K562 (cell line): Measurements from ENCODE around the gene ANKRD34A. TPM values are rescaled to one million over a fixed set of nuclear protein-coding genes. Genes with fewer than 3 reads are reported as not detected.
A peak's percentile ranks its signal among the peaks of the same experiment; 100 is the strongest.

ENCODE experiments used
- EP400 ChIP-seq: fragments of 450-650 bp; IDR thresholded peaks from 2 replicates; pipeline ENCODE4 v1.6.1; 2017; ENCODE audit warnings: antibody characterized with exemption, mild to moderate bottlenecking, moderate library complexity
- ESRRA ChIP-seq: fragments of 450-650 bp; IDR thresholded peaks from 2 replicates; pipeline ENCODE4 v1.6.1; 2014; ENCODE audit warnings: low read depth, mild to moderate bottlenecking, moderate library complexity, borderline replicate concordance
- GATAD2B ChIP-seq: fragments of 450-650 bp; IDR thresholded peaks from 2 replicates; pipeline ENCODE4 v1.6.1; 2017; ENCODE audit warnings: mild to moderate bottlenecking, borderline replicate concordance
- HDAC1 ChIP-seq, 2 experiments: fragments of 450-650 bp; IDR thresholded peaks; 2 replicates each; pipeline ENCODE4 v1.6.1; 2016 to 2017; ENCODE audit warnings: inconsistent platforms in 1 of 2, mild to moderate bottlenecking in 1 of 2, moderate library complexity in 1 of 2
- MBD1 ChIP-seq: fragments of 250-450 bp; sonication (Bioruptor Pico); IDR thresholded peaks from 2 replicates; pipeline ENCODE4 v1.8.0; 2022; ENCODE audit warnings: inconsistent platforms
- PCBP1 ChIP-seq: fragments of 200-400 bp; formaldehyde crosslinking; IDR thresholded peaks from 2 replicates; pipeline ENCODE4 v1.6.1; 2018; ENCODE audit warnings: mild to moderate bottlenecking, low read depth, low read length; ENCODE audit not compliant: poor library complexity, severe bottlenecking
- RFX1 ChIP-seq: fragments of 450-650 bp; IDR thresholded peaks from 2 replicates; pipeline ENCODE4 v1.6.1; 2016; ENCODE audit warnings: mild to moderate bottlenecking, moderate library complexity
- RFX5 ChIP-seq: IDR thresholded peaks from 2 replicates; pipeline ENCODE4 v1.6.1; 2011; ENCODE audit warnings: low read depth, mild to moderate bottlenecking, improper control_type of control experiment, low read length
- RNF2 ChIP-seq: sonication (generic); IDR thresholded peaks from 2 replicates; pipeline ENCODE4 v1.6.1; 2016
- SMARCA4 ChIP-seq: fragments of 450-650 bp; IDR thresholded peaks from 2 replicates; pipeline ENCODE4 v1.6.1; 2016
- TBP ChIP-seq: optimal IDR thresholded peaks from 2 replicates; pipeline ENCODE3; 2011; ENCODE audit warnings: low read depth, low read length, improper control_type of control experiment
- UBTF ChIP-seq, 2 experiments: IDR thresholded peaks; 2 replicates each; pipeline ENCODE4 v1.6.1; 2012; ENCODE audit warnings: improper control_type of control experiment in 2 of 2, low read depth in 2 of 2, low read length in 2 of 2, borderline replicate concordance in 1 of 2
- ZFP36 ChIP-seq: fragments of 150-350 bp; IDR thresholded peaks from 2 replicates; pipeline ENCODE4 v1.6.1; 2018; ENCODE audit warnings: low read length, low read depth; ENCODE audit not compliant: partially characterized antibody
- ZNF23 ChIP-seq: fragments of 250-450 bp; sonication (Bioruptor Pico); IDR thresholded peaks from 2 replicates; pipeline ENCODE4 v1.4.0; 2020; ENCODE audit warnings: mild to moderate bottlenecking
- ZNF280B ChIP-seq: fragments of 250-450 bp; sonication (Bioruptor Pico); IDR thresholded peaks from 2 replicates; pipeline ENCODE4 v1.5.1; 2021; ENCODE audit warnings: mild to moderate bottlenecking
- ZNF316 ChIP-seq: fragments of 450-650 bp; IDR thresholded peaks from 2 replicates; pipeline ENCODE4 v1.6.1; 2016
- polyA plus RNA-seq, 8 experiments: library from polyadenylated mRNA; depleted of rRNA in 4 of 8; stranded (reverse) in 5 of 8; unstranded in 3 of 8; fragments of >200 nt; fragmentation: Nextera tagmentation in 2 of 8; fragmentation: Illumina TruSeq in 1 of 8; extraction: Ambion mirVana in 2 of 8; extraction: Trizol in 1 of 8; gene quantifications; 2 replicates each; pipeline versions ENCODE4 v1.2.1 to v1.2.3, GENCODE V29; 2011 to 2014; ENCODE audit warnings: inconsistent platforms in 1 of 8, missing spikeins in 1 of 8
- total RNA-seq, 7 experiments: library from RNA; depleted of rRNA in 6 of 7; stranded (reverse); fragments of >200 nt in 6 of 7; fragmentation: Illumina TruSeq in 2 of 7; extraction: Trizol in 2 of 7; gene quantifications; 2 replicates each; pipeline versions ENCODE4 v1.2.1 to v1.2.3, GENCODE V29; 2011 to 2021; ENCODE audit warnings: low replicate concordance in 1 of 7
- TF ChIP-seq, protein P1 (sequence below): sonication (generic); formaldehyde crosslinking; IDR thresholded peaks from 2 replicates; pipeline ENCODE4 v1.9.0; 2022; ENCODE audit warnings: mild to moderate bottlenecking, missing genetic modification reagents
- TF ChIP-seq, protein P2 (sequence below): fragments of 150-350 bp; conservative IDR thresholded peaks from 2 replicates; pipeline ENCODE4 v1.6.1; 2014; ENCODE audit warnings: low read length
- TF ChIP-seq, protein P3 (sequence below): fragments of 450-650 bp; formaldehyde crosslinking; conservative IDR thresholded peaks from 2 replicates; pipeline ENCODE4 v1.4.0; 2022; ENCODE audit warnings: mild to moderate bottlenecking, missing genetic modification characterization

ANKRD34A gene
- total and polyA plus RNA-seq, 9 of the 15 experiments (the other 6 are each of a cell fraction or from before 2014, with no cell fraction given), result 0.06 to 1.6 (median 0.43) TPM

GRCh38 chr1:145996433-145997015, 32.1 kb upstream of the ANKRD34A start, which contains the start of gene TXNIP (continued):
- TF ChIP-seq UBTF (IDR thresholded peaks at IDR 0.05; ENCODE audit: borderline replicate concordance in 1 of 2, low read depth in 2 of 2, low read length in 2 of 2) (peak in 1 of 2 experiments; percentile 68; a peak in 2 of 4 replicates), ZNF316 (peak; percentile 88), PCBP1 (peak; percentile 98), ESRRA (peak; percentile 67; the same call in 1 of the 2 replicates), HDAC1 (IDR thresholded peaks at IDR 0.05) (peak in 1 of 2 experiments; percentile 47; a peak in 1 of 4 replicates), SMARCA4 (peak; percentile 59), TBP (peak; percentile 98), EP400 (peak; percentile 97), GATAD2B (peak; percentile 100), RNF2 (peak; percentile 93; the same call in 1 of the 2 replicates), MBD1 (no peak), ZNF23 (CRISPR knock-in tag) (no peak), ZFP36 (peak; percentile 37), RFX5 (no peak), RFX1 (peak; percentile 2; the same call in 1 of the 2 replicates), ZNF280B (CRISPR knock-in tag) (no peak)
- TF ChIP-seq, protein P1, sequence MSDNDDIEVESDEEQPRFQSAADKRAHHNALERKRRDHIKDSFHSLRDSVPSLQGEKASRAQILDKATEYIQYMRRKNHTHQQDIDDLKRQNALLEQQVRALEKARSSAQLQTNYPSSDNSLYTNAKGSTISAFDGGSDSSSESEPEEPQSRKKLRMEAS (CRISPR knock-in tag), result peak; percentile 92
- TF ChIP-seq, protein P2, sequence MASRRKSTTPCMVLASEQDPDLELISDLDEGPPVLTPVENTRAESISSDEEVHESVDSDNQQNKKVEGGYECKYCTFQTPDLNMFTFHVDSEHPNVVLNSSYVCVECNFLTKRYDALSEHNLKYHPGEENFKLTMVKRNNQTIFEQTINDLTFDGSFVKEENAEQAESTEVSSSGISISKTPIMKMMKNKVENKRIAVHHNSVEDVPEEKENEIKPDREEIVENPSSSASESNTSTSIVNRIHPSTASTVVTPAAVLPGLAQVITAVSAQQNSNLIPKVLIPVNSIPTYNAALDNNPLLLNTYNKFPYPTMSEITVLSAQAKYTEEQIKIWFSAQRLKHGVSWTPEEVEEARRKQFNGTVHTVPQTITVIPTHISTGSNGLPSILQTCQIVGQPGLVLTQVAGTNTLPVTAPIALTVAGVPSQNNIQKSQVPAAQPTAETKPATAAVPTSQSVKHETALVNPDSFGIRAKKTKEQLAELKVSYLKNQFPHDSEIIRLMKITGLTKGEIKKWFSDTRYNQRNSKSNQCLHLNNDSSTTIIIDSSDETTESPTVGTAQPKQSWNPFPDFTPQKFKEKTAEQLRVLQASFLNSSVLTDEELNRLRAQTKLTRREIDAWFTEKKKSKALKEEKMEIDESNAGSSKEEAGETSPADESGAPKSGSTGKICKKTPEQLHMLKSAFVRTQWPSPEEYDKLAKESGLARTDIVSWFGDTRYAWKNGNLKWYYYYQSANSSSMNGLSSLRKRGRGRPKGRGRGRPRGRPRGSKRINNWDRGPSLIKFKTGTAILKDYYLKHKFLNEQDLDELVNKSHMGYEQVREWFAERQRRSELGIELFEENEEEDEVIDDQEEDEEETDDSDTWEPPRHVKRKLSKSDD, result no peak
- TF ChIP-seq, protein P3, sequence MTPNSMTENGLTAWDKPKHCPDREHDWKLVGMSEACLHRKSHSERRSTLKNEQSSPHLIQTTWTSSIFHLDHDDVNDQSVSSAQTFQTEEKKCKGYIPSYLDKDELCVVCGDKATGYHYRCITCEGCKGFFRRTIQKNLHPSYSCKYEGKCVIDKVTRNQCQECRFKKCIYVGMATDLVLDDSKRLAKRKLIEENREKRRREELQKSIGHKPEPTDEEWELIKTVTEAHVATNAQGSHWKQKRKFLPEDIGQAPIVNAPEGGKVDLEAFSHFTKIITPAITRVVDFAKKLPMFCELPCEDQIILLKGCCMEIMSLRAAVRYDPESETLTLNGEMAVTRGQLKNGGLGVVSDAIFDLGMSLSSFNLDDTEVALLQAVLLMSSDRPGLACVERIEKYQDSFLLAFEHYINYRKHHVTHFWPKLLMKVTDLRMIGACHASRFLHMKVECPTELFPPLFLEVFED (CRISPR knock-in tag), result 0 out of 2 replicates have a peak, but pooled peaks have one; percentile 37
